GM12801 (cell line): ENCODE measurements around the gene TMEM151B.

Experiments
- CTCF ChIP-seq: IDR thresholded peaks from one replicate; pipeline ENCODE4 v1.5.1; 2011; ENCODE audit warnings: control low read depth; ENCODE audit not compliant: insufficient read length; ENCODE audit errors: extremely low read depth

Gene TMEM151B

GRCh38 chr6:44249082-44249748 lies 21.0 kb upstream of the TMEM151B start:
- no peak for TF ChIP-seq CTCF

- TF ChIP-seq CTCF = no peak
Measured at GRCh38 chr6:44250067-44250717, 20.1 kb upstream of the TMEM151B start.

- TF ChIP-seq CTCF = no peak
Measured at GRCh38 chr6:44250718-44251123, 19.5 kb upstream of the TMEM151B start.

- TF ChIP-seq CTCF = no peak
Measured at GRCh38 chr6:44251576-44252524, 18.4 kb upstream of the TMEM151B start.

- TF ChIP-seq CTCF = no peak
Measured at GRCh38 chr6:44253307-44254101, 16.7 kb upstream of the TMEM151B start.

- no peak for TF ChIP-seq CTCF
Measured at GRCh38 chr6:44254191-44255104, 15.8 kb upstream of the TMEM151B start.
